CD4-positive, alpha-beta memory T cell (primary cell): Measurements from ENCODE around the gene ASCC3. TPM values are rescaled to one million over a fixed set of nuclear protein-coding genes. Genes with fewer than 3 reads are reported as not detected.
A peak's percentile ranks its signal among the peaks of the same experiment; 100 is the strongest.

ENCODE experiments used
- CTCF ChIA-PET: fragments of 350-600 bp; sonication (Branson Sonifier 250); formaldehyde crosslinking; loops from one replicate; lab custom pipeline; 2021; ENCODE audit warnings: inconsistent platforms; ENCODE audit not compliant: partially characterized antibody; lab: Charles Lee
- POLR2A ChIA-PET: fragments of 350-600 bp; sonication (Branson Sonifier 250); formaldehyde crosslinking; loops from one replicate; lab custom pipeline; 2021; ENCODE audit not compliant: partially characterized antibody; lab: Charles Lee
- DNase-seq, 5 donors: peaks; one replicate each; pipeline versions ENCODE4 v3.0.0 to v3.0.0-alpha.2; 2020 to 2022; ENCODE audit warnings: mixed read lengths in 1 of 5
- H3K27ac ChIP-seq: one replicate; pipeline ENCODE4 v1.7.0; 2013; ENCODE audit warnings: low read depth, low read length
- H3K27me3 ChIP-seq: 2 replicates; pipeline ENCODE4 v1.7.0; 2013; ENCODE audit warnings: mild to moderate bottlenecking, low read length, moderate library complexity; ENCODE audit not compliant: insufficient read depth
- H3K36me3 ChIP-seq: 2 replicates; pipeline ENCODE4 v1.7.0; 2013; ENCODE audit warnings: mild to moderate bottlenecking, low read length, moderate library complexity; ENCODE audit not compliant: insufficient read depth
- H3K4me1 ChIP-seq: 2 replicates; pipeline ENCODE4 v1.7.0; 2013; ENCODE audit warnings: mild to moderate bottlenecking, low read length, moderate library complexity; ENCODE audit not compliant: insufficient read depth
- H3K4me3 ChIP-seq, 2 donors: one replicate each; pipeline ENCODE4 v1.7.0; 2013; ENCODE audit warnings: low read length in 2 of 2, mild to moderate bottlenecking in 1 of 2
- H3K9me3 ChIP-seq, 2 donors: one replicate each; pipeline ENCODE4 v1.7.0; 2013; ENCODE audit warnings: low read length in 2 of 2, control low read depth in 1 of 2; ENCODE audit not compliant: control insufficient read depth in 1 of 2
- H3K27ac Mint-ChIP-seq, 7 donors: one replicate each; pipeline ENCODE4 v1.8.0; 2020 to 2021; ENCODE audit warnings: mixed read lengths in 7 of 7, mild to moderate bottlenecking in 6 of 7, inconsistent platforms in 3 of 7, moderate library complexity in 3 of 7
- H3K27me3 Mint-ChIP-seq, 2 donors: one replicate each; pipeline ENCODE4 v1.8.0; 2020 to 2021; ENCODE audit warnings: mixed read lengths in 2 of 2
- H3K36me3 Mint-ChIP-seq, 2 donors: one replicate each; pipeline ENCODE4 v1.8.0; 2020 to 2021; ENCODE audit warnings: mixed read lengths in 2 of 2, inconsistent platforms in 1 of 2, mild to moderate bottlenecking in 1 of 2
- H3K4me1 Mint-ChIP-seq, 4 donors: one replicate each; pipeline ENCODE4 v1.8.0; 2020 to 2021; ENCODE audit warnings: mixed read lengths in 4 of 4, mild to moderate bottlenecking in 1 of 4
- H3K4me3 Mint-ChIP-seq, 8 donors: one replicate each; pipeline ENCODE4 v1.8.0; 2020 to 2021; ENCODE audit warnings: mixed read lengths in 8 of 8, mild to moderate bottlenecking in 7 of 8, moderate library complexity in 6 of 8, inconsistent platforms in 3 of 8
- H3K9me3 Mint-ChIP-seq, 8 donors: one replicate each; pipeline ENCODE4 v1.8.0; 2020 to 2021; ENCODE audit warnings: mixed read lengths in 8 of 8, mild to moderate bottlenecking in 5 of 8, inconsistent platforms in 3 of 8, moderate library complexity in 1 of 8
- intact Hi-C: fragments of 100-400 bp; cut with micrococcal nuclease; formaldehyde crosslinking; loops from one replicate; pipeline ENCODE4 v1.15.1; 2023
- polyA plus RNA-seq, 2 donors: library from polyadenylated mRNA; unstranded; fragments of 300-500 nt; fragmentation: Illumina TruSeq; gene quantifications; one replicate each; pipeline ENCODE4 v1.2.3, GENCODE V29; 2021
- total RNA-seq, 2 experiments: library from RNA; stranded (reverse); gene quantifications; one replicate each; pipeline ENCODE4 v1.2.3, GENCODE V29; 2021

Gene ASCC3
- total and polyA plus RNA-seq, 4 experiments from 2014 or later, result 13.0 to 57.9 (median 43.1) TPM

- no peaks in the 10 kb centered on the region for H3K9me3 ChIP-seq
- intact Hi-C loops, result no loop called here
- ChIA-PET CTCF (no interaction called here), POLR2A (no interaction called here)
- no peak for DNase-seq
- H3K4me1 Mint-ChIP-seq, result peaks cover 3 to 7% (median 5%) of the 10 kb centered on the region in 4 donors
- no peak overlapping the region for H3K27ac Mint-ChIP-seq
- H3K36me3 Mint-ChIP-seq, result peaks cover 63 to 64% of the 10 kb centered on the region in 2 donors
- no peak overlapping the region for H3K4me3 Mint-ChIP-seq
- H3K4me3 ChIP-seq, result no peak overlapping the region
- H3K27ac ChIP-seq, result no peak overlapping the region
- H3K4me1 ChIP-seq, result no peaks in the 10 kb centered on the region
- peaks cover 17% of the 10 kb centered on the region for H3K36me3 ChIP-seq
- H3K27me3 Mint-ChIP-seq, result no peaks in the 10 kb centered on the region
- peaks cover 0 to 2% (median 0%) of the 10 kb centered on the region in 8 donors for H3K9me3 Mint-ChIP-seq
- H3K27me3 ChIP-seq, result no peaks in the 10 kb centered on the region
These were observed 15.6 kb downstream of the ASCC3 start for GRCh38 chr6:100865525-100865924.

- ChIA-PET CTCF (no interaction called here), POLR2A (no interaction called here)
- Mint-ChIP-seq H3K4me1 (peaks cover 0 to 8% (median 1%) of the 10 kb centered on the region in 4 donors), H3K27ac (no peak overlapping the region), H3K9me3 (peaks cover 0 to 14% (median 3%) of the 10 kb centered on the region in 8 donors), H3K27me3 (no peaks in the 10 kb centered on the region), H3K4me3 (no peak overlapping the region), H3K36me3 (peaks cover 75 to 76% of the 10 kb centered on the region in 2 donors)
- Histone ChIP-seq H3K36me3 (peaks cover 13% of the 10 kb centered on the region), H3K4me3 (no peak overlapping the region), H3K27me3 (no peaks in the 10 kb centered on the region), H3K9me3 (no peaks in the 10 kb centered on the region), H3K27ac (no peak overlapping the region), H3K4me1 (no peaks in the 10 kb centered on the region)
- intact Hi-C loops, result no loop called here
- no peak for DNase-seq
These were observed 19.1 kb downstream of the ASCC3 start for GRCh38 chr6:100862063-100862462.

GRCh38 chr6:100856146-100856545 lies 25.0 kb downstream of the ASCC3 start:
- DNase-seq, result no peak

GRCh38 chr6:100851819-100852218 lies 29.3 kb downstream of the ASCC3 start:
- POLR2A ChIA-PET, result no interaction called here
- H3K9me3 Mint-ChIP-seq, result peaks cover 0 to 6% (median 3%) of the 10 kb centered on the region in 8 donors
- peak overlapping the region in 2 of 7 donors; percentile 8 to 42 for H3K27ac Mint-ChIP-seq
- no peak overlapping the region for H3K4me3 Mint-ChIP-seq
- DNase-seq, result no peak
- intact Hi-C loops, result no loop called here
- Histone ChIP-seq H3K4me1 (peaks cover under 1% of the 10 kb centered on the region), H3K27me3 (no peaks in the 10 kb centered on the region), H3K9me3 (no peaks in the 10 kb centered on the region), H3K4me3 (no peak overlapping the region), H3K27ac (no peak overlapping the region), H3K36me3 (no peaks in the 10 kb centered on the region)
- no peaks in the 10 kb centered on the region for H3K27me3 Mint-ChIP-seq
- H3K36me3 Mint-ChIP-seq, result peaks cover 29 to 44% of the 10 kb centered on the region in 2 donors
- CTCF ChIA-PET, result no interaction called here
- H3K4me1 Mint-ChIP-seq, result peaks cover 8 to 21% (median 13%) of the 10 kb centered on the region in 4 donors

More at GRCh38 chr6:100856146-100856545, 25.0 kb downstream of the ASCC3 start:
- H3K4me1 Mint-ChIP-seq, result peaks cover 0 to 6% (median 5%) of the 10 kb centered on the region in 4 donors
- no peak overlapping the region for H3K4me3 Mint-ChIP-seq
- Histone ChIP-seq H3K9me3 (no peaks in the 10 kb centered on the region), H3K4me1 (no peaks in the 10 kb centered on the region), H3K36me3 (no peaks in the 10 kb centered on the region), H3K27me3 (no peaks in the 10 kb centered on the region), H3K27ac (no peak overlapping the region), H3K4me3 (no peak overlapping the region)
- POLR2A ChIA-PET, result no interaction called here
- no peaks in the 10 kb centered on the region for H3K27me3 Mint-ChIP-seq
- intact Hi-C loops, result no loop called here
- peaks cover 47 to 61% of the 10 kb centered on the region in 2 donors for H3K36me3 Mint-ChIP-seq
- CTCF ChIA-PET, result interaction anchor here (2.0 kb wide), 1 partner anchor 24 kb away, joined by 7 read pairs; the partner anchor contains the start of gene ASCC3
- peaks cover 0 to 22% (median 5%) of the 10 kb centered on the region in 8 donors for H3K9me3 Mint-ChIP-seq
- H3K27ac Mint-ChIP-seq, result no peak overlapping the region

- Mint-ChIP-seq H3K27ac (peak overlapping the region in 1 of 7 donors; percentile 67), H3K4me1 (peaks cover 16 to 29% (median 23%) of the 10 kb centered on the region in 4 donors), H3K4me3 (no peak overlapping the region), H3K9me3 (no peaks in the 10 kb centered on the region), H3K36me3 (peaks cover 23 to 39% of the 10 kb centered on the region in 2 donors), H3K27me3 (no peaks in the 10 kb centered on the region)
- H3K27ac ChIP-seq, result no peak overlapping the region
- H3K9me3 ChIP-seq, result no peaks in the 10 kb centered on the region
- POLR2A ChIA-PET, result no interaction called here
- no peak for DNase-seq
- no peak overlapping the region for H3K4me3 ChIP-seq
- intact Hi-C loops, result no loop called here
- CTCF ChIA-PET, result interaction anchor here (1.2 kb wide), 1 partner anchor 17 kb away, joined by 4 read pairs; no protein-coding TSS in a partner anchor
- H3K36me3 ChIP-seq, result no peaks in the 10 kb centered on the region
- no peaks in the 10 kb centered on the region for H3K27me3 ChIP-seq
- peaks cover 7% of the 10 kb centered on the region for H3K4me1 ChIP-seq
These were observed 31.0 kb downstream of the ASCC3 start for GRCh38 chr6:100850174-100850573.

- no peak for DNase-seq
- no peaks in the 10 kb centered on the region for H3K27me3 ChIP-seq
- intact Hi-C loops, result no loop called here
- no peaks in the 10 kb centered on the region for H3K9me3 ChIP-seq
- Mint-ChIP-seq H3K4me1 (peaks cover 27 to 60% (median 42%) of the 10 kb centered on the region in 4 donors), H3K27ac (no peak overlapping the region), H3K9me3 (no peaks in the 10 kb centered on the region), H3K27me3 (no peaks in the 10 kb centered on the region), H3K36me3 (peaks cover 17 to 20% of the 10 kb centered on the region in 2 donors), H3K4me3 (no peak overlapping the region)
- CTCF ChIA-PET, result no interaction called here
- H3K4me3 ChIP-seq, result no peak overlapping the region
- peaks cover 13% of the 10 kb centered on the region for H3K4me1 ChIP-seq
- H3K27ac ChIP-seq, result no peak overlapping the region
- no peaks in the 10 kb centered on the region for H3K36me3 ChIP-seq
- POLR2A ChIA-PET, result no interaction called here
These were observed 34.9 kb downstream of the ASCC3 start for GRCh38 chr6:100846276-100846675.

GRCh38 chr6:100845676-100846075 lies 35.5 kb downstream of the ASCC3 start:
- Mint-ChIP-seq H3K4me3 (no peak overlapping the region), H3K36me3 (peaks cover 17 to 23% of the 10 kb centered on the region in 2 donors), H3K9me3 (no peaks in the 10 kb centered on the region), H3K27me3 (no peaks in the 10 kb centered on the region), H3K4me1 (peaks cover 29 to 60% (median 42%) of the 10 kb centered on the region in 4 donors), H3K27ac (no peak overlapping the region)
- Histone ChIP-seq H3K36me3 (no peaks in the 10 kb centered on the region), H3K4me3 (no peak overlapping the region), H3K27ac (no peak overlapping the region), H3K9me3 (no peaks in the 10 kb centered on the region), H3K4me1 (peaks cover 13% of the 10 kb centered on the region), H3K27me3 (no peaks in the 10 kb centered on the region)
- POLR2A ChIA-PET, result no interaction called here
- CTCF ChIA-PET, result no interaction called here
- no peak for DNase-seq
- intact Hi-C loops, result no loop called here
